ENCODE results near the gene FOXP1.

FOXP1 gene

DNA sequence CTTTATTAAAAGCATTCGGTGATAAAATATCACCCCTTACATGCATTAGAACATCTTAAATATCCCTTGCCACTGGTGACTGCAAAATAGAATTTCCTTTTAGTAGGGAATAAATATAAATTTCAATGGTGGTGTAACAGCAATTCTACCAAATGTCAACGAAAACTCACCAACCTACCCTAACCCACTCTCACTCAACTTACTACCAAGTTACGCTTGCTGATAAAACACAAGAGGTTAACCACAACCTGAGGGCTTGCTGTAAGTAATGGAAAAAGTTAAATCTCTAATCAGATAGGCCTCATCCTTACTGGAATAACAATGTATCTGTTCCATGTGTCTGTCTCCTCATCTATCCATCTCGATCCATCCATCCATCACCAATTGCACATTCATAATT, 274.7 kb downstream of the FOXP1 start:
- DNase-seq (ENCODE audit: low read depth in 2 of 2): no peak

DNA sequence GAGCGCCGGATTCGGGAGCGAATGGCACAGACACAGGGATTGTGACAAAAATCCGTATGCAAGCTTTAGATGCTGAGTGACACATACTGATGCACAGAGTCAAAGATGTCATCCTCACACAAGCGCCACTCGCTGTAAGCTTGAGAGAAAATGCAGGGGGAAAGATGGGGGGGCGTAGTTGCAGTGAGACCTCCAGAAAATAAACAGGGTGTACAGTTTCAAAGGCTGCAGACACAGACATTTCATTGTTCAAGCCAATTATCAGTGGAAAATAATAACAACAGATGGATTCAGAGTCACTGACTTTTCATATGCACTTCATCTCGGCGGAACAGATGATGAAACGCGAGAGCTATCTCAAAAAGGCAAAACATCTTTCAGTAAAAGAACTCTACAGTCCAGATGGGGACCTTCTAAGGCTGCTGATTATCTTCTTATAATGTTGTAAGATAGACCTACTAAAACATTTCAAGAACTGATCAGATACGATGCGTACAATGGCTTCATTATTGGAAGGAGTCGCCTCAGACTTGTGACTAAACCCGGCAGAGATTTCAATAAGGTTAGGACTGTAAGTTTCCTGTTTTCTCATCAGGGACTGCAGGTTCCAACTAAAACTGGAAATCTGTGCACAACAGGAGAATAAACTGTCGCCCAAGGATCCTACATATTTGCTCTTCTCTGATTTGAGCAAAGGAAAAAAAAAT, 275.4 kb downstream of the FOXP1 start:
- no peak for DNase-seq (ENCODE audit: low read depth in 2 of 2)

DNA sequence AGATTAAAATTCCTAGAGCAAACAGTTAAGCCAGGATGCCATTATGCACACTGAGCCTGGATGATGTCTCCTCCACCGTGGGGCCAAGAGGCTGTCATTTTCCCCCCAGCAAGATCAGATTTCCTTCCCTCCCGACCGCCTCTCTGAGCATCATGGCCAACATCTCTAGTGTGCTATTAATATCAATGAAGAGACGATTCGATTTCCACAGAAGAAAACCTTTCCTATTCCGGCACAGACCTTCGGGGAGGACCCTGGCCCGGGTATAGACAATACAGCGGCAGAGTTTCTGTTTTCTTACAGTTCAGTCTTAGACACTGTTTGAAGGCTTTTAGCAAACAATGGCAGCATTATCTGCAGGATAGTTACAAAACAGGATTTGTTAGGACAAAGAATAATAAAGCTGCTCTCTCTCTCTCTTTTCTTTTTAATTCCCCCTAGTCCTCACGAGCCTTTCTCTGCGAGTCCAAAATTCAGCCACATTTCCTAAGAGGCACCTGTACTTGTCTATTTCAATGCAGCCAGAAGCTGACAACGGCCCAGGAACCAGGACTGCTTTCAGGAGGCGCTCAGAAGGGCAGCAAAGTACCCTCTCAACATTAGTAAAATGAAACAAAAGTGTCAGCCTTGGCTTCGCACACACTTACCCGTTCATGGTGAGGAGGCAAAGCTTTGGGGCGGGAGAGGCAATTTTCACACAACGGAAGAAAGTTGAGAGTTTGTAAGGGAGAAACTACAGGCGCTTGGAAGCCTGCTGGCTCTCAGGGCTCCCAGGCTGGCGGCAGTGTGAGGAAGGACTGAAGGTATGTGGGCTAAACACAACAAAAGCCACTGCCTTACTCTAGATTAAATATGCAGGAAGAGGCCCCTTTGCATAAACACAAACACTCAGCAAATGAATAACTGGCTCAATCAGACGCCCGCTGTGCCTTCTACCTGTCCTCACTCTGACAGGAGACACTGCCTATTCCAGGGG, 278.0 kb downstream of the FOXP1 start:
- DNase-seq (ENCODE audit: low read depth in 2 of 2): no peak

DNA sequence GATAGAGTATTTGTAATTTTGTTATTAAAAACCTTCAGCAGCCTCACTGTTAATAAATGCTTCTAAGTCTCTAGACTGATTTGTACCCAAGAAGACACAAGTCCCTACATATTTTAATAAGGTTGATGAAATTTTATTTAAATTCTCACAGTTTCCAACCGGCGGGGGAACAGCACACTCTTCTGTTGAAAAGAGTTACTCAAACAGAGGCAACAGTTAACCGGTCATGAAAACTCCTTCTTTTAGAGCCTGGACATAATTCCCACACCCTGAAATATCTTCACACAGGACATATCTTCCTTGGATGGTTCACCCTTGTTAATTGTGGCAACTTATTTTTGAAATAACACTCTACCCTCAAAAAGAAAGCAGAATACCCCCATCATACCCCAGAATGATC, 278.8 kb downstream of the FOXP1 start:
- no peak for DNase-seq (ENCODE audit: low read depth in 2 of 2)

DNA sequence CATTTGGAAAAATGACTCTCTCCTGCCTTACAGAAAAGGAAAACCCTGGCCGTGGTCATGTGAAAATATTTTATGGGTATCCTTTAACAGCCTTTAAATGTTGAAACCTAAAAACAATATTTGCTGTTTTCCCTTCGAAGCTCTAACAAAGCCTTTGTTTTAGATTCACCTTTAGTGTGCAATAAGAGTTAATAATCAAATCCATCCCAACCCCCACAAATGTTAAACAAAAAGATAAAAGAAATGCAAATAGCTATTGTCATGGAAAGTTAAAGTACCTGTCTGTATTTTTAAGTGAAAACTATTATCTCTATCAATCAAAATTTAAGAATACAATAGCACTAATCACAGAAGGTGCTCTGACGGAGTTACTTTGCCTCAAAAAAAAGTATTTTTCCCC, 279.3 kb downstream of the FOXP1 start:
- no peak for DNase-seq (ENCODE audit: low read depth in 2 of 2)

DNA sequence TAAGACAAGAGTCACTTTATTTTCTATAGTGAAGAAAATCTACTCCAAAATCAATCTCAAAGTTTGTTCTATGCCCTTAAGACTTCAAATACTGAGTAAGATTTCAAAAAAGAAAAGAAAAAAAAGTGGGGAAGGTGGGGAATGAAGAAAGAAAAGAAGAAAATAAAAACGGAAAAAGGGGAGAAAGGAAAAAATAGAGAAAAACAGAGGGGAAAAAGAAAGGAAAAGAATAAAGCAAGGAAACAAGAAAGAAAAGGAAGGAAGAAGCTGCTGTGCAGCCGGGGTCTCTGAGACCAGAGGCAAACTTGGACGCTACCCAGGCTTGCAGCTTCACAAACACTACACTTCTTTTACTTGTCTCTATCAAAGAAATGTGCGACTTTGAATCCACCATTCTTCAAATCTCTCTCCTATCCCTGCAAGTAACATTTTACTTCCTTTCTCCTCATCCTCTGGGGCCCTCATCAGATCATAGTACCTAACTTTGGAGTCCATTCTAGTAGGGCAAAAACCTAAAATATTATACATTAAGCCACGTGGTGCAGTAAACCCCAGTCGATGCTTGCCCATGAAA, 279.8 kb downstream of the FOXP1 start:
- DNase-seq (ENCODE audit: low read depth in 2 of 2): no peak

DNA sequence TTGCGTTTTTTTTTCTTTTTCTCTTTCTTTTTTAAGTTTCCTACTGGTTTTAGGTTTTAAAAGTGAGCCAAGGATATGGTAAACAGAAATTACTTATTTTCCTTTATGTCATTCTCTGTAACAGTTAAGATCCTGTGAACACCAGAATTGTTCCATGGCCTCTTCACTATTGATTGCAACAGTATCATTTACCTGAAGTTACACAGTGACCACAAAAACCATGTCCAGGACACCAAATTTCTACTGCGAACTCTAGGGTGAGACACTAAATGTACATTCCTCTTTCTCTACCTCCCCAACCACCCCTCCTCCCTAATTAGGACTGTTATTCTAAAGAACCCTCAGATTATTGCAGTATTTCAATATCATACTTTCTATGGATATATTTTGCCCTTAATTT, 280.9 kb downstream of the FOXP1 start:
- no peak for DNase-seq (ENCODE audit: low read depth in 2 of 2)

DNA sequence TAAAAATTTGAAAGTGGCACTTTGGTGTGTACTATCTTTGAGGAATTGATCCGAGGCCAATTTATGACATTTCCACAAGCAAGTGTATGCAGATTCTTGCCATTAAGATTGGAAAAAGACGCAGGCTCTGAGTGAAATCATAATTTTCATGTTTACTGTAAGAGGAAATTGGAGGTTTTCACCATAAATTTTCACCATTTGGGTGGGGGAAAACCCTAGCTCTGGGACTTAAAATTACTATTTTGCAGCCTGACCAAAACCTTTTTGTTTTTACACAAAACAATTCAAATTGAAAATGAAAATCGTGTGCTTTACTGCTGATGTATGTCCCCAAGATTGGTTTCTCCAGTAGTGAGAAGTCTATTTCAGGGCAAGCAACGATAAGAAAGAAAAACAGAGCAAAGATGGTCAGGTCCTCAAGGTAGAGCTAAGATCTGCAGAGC, 282.6 kb downstream of the FOXP1 start:
- no peak for DNase-seq (ENCODE audit: low read depth in 2 of 2)

DNA sequence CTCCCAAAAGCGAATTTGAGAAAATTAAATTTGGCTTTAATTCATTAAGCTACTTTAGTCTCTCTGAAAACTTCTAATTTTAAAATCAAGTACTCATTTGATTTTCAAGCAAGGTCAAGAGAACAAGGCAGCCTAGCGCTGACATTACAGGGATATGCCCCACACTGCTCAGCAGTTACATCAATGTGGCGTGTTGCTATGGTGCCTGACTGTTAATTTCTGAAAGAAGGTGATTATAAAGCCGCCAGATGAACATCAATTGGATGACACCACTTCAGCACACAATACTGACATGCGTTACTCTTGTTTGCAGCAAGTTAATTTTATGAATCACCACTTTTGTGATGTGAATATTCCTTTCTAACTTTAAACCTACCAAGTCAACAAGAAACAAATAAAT, 284.4 kb downstream of the FOXP1 start:
- DNase-seq (ENCODE audit: low read depth in 2 of 2): no peak

DNA sequence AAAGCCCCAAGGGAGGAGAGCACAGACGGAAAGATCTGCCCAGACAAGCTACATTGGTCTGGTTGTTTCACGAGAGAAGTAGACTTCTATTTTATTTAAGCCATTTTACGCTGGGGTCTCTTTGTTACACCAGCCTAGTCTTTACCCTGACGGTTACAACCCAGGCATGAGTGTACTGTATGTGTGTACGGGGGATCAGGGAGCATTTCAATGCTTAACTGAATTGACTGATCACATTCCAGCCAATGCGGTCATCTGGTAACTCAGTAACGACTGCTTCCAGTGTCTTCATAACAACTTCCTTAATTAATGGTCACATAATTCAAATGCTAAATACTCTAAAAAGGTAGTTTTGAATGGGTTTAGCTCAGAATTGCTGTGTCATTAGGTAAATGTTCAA, 288.6 kb downstream of the FOXP1 start:
- no peak for DNase-seq (ENCODE audit: low read depth in 2 of 2)

DNA sequence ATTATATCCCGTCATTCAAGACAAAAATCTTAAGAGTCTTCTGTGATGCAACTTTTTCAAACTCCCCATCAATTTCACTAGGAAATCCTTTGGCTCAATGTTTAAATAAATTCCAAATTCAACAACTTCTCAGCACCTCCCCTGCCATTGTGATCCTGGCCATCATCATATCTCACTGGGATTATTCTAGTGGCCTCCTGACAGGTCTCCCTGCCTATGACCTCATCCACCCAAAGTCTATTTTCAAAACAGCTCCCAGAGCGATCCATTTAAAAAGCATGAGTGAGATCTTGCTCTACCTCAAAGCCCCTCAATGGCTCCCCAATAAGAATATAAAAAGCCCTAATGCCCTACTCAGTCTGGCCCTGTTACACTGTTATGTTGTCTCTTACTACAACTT, 293.2 kb downstream of the FOXP1 start:
- no peak for DNase-seq (ENCODE audit: low read depth in 2 of 2)

DNA sequence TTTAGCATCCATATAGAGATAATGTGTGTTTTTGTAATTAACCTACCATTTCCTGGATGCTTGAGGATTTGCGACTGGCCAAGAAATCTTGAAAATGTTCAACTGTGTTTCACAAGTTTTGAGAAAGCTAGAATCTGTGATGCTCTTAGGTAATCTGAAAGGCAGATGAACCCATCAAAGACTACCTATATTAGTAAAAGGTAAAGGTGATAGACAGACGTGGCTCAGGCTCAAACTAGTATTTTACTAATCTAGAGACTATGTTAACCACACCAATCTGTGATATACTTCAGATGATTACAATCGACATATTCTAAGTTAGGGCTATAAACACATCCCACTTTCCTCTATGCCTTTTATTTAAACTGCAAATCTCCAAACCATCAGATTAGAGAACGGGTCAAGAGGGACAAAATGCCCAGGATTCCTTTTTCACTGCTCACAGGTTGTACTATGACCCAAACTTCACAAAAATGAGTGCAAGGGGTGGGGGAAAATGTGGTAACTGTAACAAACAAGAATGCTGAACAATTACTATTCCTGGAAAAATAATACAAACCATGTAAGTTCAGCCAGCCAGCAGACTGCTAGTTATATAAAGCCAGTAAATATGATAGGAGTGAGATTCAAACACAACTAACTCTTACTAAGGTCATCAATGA, 295.1 kb downstream of the FOXP1 start:
- DNase-seq (ENCODE audit: low read depth in 2 of 2): no peak

DNA sequence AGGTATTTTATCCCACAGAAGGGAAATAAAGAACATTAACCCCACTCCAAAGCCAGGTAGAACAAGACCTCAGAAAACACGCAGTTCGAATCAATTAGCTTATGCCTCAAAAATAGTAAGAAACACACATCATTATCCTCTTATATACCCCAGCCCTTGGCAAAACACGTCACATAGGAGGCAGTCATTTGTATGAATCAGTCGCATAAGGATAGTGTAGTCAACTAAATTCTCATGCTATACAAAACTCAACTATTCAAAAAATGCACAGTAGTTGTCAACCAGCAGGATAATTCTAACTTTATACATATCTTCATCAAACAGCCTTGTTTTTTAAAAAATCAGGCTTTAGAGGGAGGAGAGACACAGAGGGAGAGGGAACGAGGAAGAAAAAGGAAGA, 298.4 kb downstream of the FOXP1 start:
- DNase-seq (ENCODE audit: low read depth in 2 of 2): no peak

DNA sequence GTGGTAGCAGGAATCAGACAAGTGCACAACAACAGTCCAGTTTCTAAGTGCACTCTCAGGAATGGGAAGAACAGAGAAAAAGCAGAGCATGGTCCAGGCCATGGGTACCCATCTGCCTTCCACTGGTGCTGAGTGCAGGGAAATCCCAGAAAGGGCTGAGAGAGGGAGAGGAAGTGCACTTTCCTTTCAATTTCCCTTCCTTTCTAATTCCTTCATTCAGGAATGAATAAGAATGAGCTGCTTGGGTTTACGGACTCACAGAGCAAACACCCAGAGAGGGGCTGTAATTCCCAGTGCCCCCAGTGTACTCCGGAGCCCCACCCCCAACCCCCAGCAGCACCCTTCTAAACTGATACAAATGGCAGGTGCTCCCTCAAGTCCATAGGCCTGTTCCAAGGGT, 300.6 kb downstream of the FOXP1 start:
- no peak for DNase-seq (ENCODE audit: low read depth in 2 of 2)

DNA sequence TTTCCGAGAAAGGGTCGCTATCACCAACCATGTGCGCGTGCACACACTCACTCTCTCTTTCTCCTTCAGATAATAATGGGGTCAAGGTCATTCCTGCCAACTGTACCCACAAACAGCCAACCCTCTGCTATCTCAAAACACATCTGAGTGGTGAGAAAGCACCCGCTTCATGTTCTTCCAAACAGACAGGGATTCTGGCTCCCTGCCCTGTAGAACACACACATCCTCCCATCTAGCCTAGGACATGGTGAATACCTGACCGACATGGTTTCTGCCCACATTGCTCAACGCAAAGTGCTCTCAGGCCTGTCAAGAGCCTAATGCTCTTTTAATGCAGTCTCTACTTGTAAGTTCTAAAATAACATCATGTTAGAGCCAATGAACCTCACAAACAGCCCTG, 302.2 kb downstream of the FOXP1 start:
- no peak for DNase-seq (ENCODE audit: low read depth in 2 of 2)

DNA sequence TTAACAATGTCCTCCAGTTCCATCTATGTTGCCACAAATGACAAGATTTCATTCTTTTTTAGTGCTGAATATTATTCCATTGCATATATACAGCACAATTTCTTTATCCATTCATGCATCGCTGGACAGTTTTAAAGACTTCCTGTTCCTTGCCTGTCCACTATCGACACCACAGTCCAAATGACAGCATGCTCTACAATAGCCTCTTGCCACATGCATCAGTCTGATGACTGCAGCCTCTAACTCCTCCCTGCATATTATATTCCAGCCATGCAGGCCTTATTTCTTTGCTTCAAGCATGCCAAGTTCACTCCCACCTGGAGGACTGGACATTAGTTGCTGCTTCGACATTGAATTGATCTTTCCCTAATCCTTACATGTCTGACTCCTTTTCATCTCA, 306.2 kb downstream of the FOXP1 start:
- DNase-seq (ENCODE audit: low read depth in 2 of 2): no peak

DNA sequence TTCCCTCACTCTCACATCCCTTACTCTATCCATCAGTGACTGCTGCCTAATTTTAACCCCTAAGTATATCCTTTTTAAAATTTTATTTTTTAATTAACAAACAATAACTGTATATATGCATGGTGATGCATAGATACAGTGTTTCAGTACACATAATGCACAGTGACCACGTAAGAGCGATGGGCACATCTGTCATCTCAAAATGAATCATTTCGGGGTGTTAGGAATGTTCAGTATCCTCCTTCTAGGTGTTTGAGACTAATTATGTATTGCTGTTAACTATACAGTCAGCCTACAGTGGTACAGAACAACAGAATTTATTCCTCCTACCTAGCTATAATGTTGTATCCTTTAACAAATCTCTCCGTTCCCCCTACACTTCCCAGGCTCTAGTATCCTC, 307.0 kb downstream of the FOXP1 start:
- no peak for DNase-seq (ENCODE audit: low read depth in 2 of 2)

DNA sequence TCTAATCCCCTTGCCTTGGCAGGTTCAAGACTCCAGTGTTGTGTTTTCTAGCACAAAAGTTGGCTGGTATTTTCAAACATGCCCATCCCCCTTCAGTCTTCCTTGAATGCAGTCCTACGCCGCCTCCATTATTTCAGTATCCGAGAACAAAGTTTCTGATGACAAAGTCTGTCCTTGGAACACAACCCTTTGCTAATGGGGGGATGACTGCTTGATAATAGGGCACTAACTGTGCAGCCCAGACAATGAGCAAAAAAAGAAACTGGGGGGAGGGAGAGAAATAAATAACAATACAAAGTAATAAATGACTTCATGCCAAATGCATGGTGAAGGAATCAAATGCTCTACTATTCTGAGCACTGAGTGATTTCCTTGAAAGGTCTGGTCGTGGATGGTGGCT, 310.1 kb downstream of the FOXP1 start:
- DNase-seq (ENCODE audit: low read depth in 2 of 2): no peak

DNA sequence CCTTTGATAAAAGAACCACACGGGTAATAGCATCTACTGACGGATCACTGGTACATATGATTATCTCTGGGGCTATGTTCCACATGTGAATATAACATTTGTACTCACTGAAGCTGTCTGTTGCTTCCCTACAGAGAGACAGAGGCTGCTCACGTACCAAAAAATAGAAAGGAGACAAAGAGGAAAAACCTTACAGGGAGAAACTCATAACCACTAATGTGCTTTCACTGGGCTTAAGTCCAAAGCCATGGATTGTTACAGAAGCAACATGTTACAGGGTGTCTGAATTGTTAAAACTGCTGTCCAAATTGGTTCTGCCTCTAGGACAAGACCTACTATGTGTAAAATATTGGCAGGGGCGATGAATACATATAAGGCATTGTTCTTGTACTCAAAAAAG, 311.9 kb downstream of the FOXP1 start:
- DNase-seq (ENCODE audit: low read depth in 2 of 2): no peak

DNA sequence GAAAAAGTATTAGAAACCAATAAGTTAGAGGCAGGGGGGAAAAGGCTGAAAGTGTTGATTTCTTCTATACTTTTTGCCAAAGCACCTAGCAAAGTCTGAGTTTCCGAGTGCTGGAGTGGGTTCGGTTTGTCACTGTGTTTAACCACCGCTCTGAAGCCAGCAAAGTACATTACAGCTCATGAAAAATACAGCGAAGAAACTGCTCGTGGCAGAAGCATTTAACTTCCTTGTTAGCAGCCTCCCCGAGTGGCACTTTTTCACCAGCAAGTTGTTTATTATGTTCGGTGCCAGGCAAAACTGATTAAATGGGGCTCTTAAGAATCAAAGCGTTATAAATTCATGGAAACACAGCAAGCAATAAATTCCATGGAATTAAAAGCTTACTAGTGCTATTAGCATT, 313.6 kb downstream of the FOXP1 start:
- DNase-seq (ENCODE audit: low read depth in 2 of 2): no peak

DNA sequence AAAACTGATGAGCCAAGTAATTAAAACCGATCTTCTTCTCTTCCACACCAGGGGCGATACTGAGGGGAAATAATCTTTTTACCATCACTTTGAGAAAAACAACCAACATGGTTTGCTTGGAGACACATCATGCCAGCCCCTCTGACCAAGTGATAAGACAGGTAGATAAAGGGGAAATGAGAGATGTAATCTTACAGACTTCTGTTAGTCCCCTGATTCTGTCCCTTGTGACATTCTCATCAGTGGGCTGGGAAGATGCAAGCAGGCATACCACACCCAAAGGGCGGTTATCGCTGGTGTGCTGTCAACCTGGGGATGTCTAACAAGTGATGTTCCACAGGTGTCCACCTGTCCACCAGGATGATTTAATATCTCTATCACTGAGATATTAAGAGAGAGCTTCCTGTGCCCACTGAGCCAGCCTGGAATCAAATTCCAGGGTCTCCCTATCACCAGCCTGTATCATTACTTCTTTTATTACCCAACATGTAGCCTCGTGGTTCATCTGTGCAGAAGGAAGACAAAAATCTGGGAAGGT, 315.0 kb downstream of the FOXP1 start:
- DNase-seq (ENCODE audit: low read depth in 2 of 2): no peak

DNA sequence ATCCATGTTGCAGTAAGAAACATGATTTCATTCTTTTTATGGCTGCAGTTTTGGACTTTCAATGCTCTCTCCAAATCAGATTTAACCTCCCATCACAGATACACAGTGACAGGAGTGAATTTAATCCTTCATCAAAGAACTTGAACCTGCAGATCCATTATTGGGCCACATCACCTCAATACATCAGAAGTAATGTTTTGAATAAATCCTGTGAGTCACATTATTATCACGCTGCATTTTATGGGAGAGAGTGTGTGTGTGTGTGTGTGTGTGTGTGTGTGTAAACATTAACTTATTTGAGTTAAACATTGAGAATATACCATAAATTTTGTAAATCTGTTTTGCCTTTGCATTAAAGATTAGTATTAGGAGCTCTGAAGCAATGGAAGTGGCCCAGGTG, 316.7 kb downstream of the FOXP1 start:
- no peak for DNase-seq (ENCODE audit: low read depth in 2 of 2)
